ENCODE results near the gene RAB33B. TPM values are rescaled to one million over a fixed set of nuclear protein-coding genes. Genes with fewer than 3 reads are reported as not detected.

The RAB33B gene
- total RNA-seq, 1 experiment from 2014 or later = 4.5 TPM

DNA sequence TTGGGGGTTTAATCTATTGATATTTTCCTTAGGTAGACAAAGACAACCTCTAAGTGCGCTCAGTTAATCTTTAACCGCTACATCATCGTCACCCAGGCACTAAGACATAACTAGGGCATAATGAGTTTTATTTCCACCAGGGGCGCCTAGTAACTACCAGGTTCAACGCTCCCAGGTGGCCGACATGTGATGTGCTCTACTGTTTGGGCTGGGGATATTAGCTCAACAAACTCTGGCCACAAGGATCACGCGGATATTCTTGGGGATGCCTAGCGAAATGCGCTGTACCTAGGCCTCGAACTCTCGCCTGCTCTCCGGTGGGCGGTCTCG, 915 bp upstream of the RAB33B start:
- H3K27ac ChIP-seq (ENCODE audit: low read length) = peak overlapping the region; percentile 92
- intact Hi-C loops (cut with micrococcal nuclease; ENCODE audit: unreplicated experiment) (loop anchor here (10.0 kb wide), 1 partner anchor 82 kb away; no protein-coding TSS in a partner anchor), in situ Hi-C loops (cut with HindIII; ENCODE audit: low pct_unique_long_range_greater_than_20kb, low sequenced_read_pairs) (no loop called here)
- TF ChIP-seq, protein P1, sequence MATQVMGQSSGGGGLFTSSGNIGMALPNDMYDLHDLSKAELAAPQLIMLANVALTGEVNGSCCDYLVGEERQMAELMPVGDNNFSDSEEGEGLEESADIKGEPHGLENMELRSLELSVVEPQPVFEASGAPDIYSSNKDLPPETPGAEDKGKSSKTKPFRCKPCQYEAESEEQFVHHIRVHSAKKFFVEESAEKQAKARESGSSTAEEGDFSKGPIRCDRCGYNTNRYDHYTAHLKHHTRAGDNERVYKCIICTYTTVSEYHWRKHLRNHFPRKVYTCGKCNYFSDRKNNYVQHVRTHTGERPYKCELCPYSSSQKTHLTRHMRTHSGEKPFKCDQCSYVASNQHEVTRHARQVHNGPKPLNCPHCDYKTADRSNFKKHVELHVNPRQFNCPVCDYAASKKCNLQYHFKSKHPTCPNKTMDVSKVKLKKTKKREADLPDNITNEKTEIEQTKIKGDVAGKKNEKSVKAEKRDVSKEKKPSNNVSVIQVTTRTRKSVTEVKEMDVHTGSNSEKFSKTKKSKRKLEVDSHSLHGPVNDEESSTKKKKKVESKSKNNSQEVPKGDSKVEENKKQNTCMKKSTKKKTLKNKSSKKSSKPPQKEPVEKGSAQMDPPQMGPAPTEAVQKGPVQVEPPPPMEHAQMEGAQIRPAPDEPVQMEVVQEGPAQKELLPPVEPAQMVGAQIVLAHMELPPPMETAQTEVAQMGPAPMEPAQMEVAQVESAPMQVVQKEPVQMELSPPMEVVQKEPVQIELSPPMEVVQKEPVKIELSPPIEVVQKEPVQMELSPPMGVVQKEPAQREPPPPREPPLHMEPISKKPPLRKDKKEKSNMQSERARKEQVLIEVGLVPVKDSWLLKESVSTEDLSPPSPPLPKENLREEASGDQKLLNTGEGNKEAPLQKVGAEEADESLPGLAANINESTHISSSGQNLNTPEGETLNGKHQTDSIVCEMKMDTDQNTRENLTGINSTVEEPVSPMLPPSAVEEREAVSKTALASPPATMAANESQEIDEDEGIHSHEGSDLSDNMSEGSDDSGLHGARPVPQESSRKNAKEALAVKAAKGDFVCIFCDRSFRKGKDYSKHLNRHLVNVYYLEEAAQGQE (IDR thresholded peaks at IDR 0.05; ENCODE audit: insufficient read depth in 1 of 2, low read depth in 2 of 2, low read length in 1 of 2) = no peak
- TF ChIP-seq, protein P2, sequence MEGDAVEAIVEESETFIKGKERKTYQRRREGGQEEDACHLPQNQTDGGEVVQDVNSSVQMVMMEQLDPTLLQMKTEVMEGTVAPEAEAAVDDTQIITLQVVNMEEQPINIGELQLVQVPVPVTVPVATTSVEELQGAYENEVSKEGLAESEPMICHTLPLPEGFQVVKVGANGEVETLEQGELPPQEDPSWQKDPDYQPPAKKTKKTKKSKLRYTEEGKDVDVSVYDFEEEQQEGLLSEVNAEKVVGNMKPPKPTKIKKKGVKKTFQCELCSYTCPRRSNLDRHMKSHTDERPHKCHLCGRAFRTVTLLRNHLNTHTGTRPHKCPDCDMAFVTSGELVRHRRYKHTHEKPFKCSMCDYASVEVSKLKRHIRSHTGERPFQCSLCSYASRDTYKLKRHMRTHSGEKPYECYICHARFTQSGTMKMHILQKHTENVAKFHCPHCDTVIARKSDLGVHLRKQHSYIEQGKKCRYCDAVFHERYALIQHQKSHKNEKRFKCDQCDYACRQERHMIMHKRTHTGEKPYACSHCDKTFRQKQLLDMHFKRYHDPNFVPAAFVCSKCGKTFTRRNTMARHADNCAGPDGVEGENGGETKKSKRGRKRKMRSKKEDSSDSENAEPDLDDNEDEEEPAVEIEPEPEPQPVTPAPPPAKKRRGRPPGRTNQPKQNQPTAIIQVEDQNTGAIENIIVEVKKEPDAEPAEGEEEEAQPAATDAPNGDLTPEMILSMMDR (IDR thresholded peaks at IDR 0.05) = peak; percentile 46
- no TSS peak for BruUV-seq (replicated peaks)
- ChIA-PET POLR2A (no interaction called here), CTCF (interaction anchor here (0.6 kb wide), 1 partner anchor 158 kb away, joined by 3 read pairs; no protein-coding TSS in a partner anchor)
- H3K9me3 ChIP-seq (ENCODE audit: control insufficient read depth, insufficient read depth, low read depth, low read length) = no peaks in the 10 kb centered on the region
- peaks cover 19% of the 10 kb centered on the region for H3K4me1 ChIP-seq (ENCODE audit: control insufficient read depth, insufficient read depth, low read length)
- H3K27me3 ChIP-seq (ENCODE audit: control insufficient read depth, insufficient read depth, low read length) = no peaks in the 10 kb centered on the region
- peaks cover 10% of the 10 kb centered on the region for H3K36me3 ChIP-seq (ENCODE audit: control insufficient read depth, insufficient read depth, low read length)
- peak; percentile 31 for ATAC-seq
- H3K4me3 ChIP-seq (ENCODE audit: low read depth in 2 of 2, low read length in 2 of 2) = peak overlapping the region; percentile 71 to 95
- peak; percentile 60 for DNase-seq (ENCODE audit: low read depth, low spot score)

DNA sequence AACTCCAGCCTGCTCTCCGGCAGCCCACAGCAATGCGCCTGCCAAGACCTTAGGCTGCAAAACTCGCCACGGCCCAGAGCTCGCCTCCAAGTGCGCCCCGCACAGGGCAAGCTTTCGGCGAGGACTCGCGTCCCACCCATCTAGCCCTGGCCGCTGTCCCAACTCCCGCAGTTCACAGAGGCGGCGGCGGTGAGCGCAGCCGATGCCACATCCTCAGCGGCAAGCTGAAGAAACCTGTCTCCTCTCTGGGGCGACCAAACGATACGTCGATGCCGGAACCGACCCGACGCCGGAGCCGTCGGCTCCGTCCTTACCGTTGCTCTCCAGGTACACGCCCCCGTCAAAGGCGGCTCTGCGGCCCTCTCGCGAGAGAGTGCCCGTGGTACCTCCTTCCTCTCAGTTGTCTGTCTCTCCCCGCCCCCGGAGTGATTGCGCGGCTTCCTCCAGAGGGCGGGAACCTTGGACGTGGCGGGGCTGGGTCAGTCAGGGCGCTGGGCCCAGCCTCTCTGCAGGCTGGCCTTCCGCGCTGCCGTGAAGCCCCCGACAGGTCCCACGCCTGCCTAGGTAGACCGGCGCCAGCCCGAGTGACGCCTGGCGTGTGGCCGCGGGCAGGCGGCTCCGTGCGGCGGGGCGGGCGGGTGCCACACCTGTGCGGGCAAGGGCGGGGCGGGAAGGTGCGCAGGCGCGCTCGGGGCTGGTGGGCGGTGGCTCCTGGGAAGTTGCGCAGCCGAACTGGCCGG, 380 bp upstream of the RAB33B start:
- CTCF ChIA-PET = interaction anchor here (0.6 kb wide), 1 partner anchor 289 kb away, joined by 6 read pairs; no protein-coding TSS in a partner anchor
- POLR2A ChIA-PET = no interaction called here
- H3K4me3 ChIP-seq (ENCODE audit: low read depth in 2 of 2, low read length in 2 of 2) = peak overlapping the region; percentile 71 to 95
- no TSS peak for BruUV-seq (replicated peaks)
- no peaks in the 10 kb centered on the region for H3K9me3 ChIP-seq (ENCODE audit: control insufficient read depth, insufficient read depth, low read depth, low read length)
- TF ChIP-seq, protein P2 (IDR thresholded peaks at IDR 0.05) = peak; percentile 32; the same call in 1 of the 2 replicates
- TF ChIP-seq, protein P1 (IDR thresholded peaks at IDR 0.05; ENCODE audit: insufficient read depth in 1 of 2, low read depth in 2 of 2, low read length in 1 of 2) = no peak
- TF ChIP-seq SIN3A (IDR thresholded peaks at IDR 0.05; ENCODE audit: borderline replicate concordance, insufficient read depth, low read depth, low read length) = peak; percentile 34; the same call in 1 of the 2 replicates
- TF ChIP-seq POLR2AphosphoS5 (IDR thresholded peaks at IDR 0.05; ENCODE audit: low read depth, low read length) = peak; percentile 80
- H3K36me3 ChIP-seq (ENCODE audit: control insufficient read depth, insufficient read depth, low read length) = peaks cover 10% of the 10 kb centered on the region
- peak overlapping the region; percentile 92 for H3K27ac ChIP-seq (ENCODE audit: low read length)
- ATAC-seq (peak; percentile 96), DNase-seq (ENCODE audit: low read depth, low spot score) (peak; percentile 83)
- in situ Hi-C loops (cut with HindIII; ENCODE audit: low pct_unique_long_range_greater_than_20kb, low sequenced_read_pairs) = no loop called here
- no peaks in the 10 kb centered on the region for H3K27me3 ChIP-seq (ENCODE audit: control insufficient read depth, insufficient read depth, low read length)
- intact Hi-C loops (cut with micrococcal nuclease; ENCODE audit: unreplicated experiment) = loop anchor here (10.0 kb wide), 1 partner anchor 81 kb away; no protein-coding TSS in a partner anchor
- H3K4me1 ChIP-seq (ENCODE audit: control insufficient read depth, insufficient read depth, low read length) = peaks cover 19% of the 10 kb centered on the region

All from Panc1 (cell line).